H9 (cell line): ENCODE measurements around the gene CPNE7. TPM values are rescaled to one million over a fixed set of nuclear protein-coding genes. Genes with fewer than 3 reads are reported as not detected.

Experiments used
- DNase-seq: peaks from one replicate; pipeline ENCODE4 v3.0.0-alpha.2; 2017
- H2AFZ ChIP-seq: one replicate; pipeline ENCODE4 v1.6.1; 2013; ENCODE audit warnings: mild to moderate bottlenecking, low read length, control low read depth, moderate library complexity
- H2AK5ac ChIP-seq: 2 replicates; pipeline ENCODE4 v1.6.1; 2013; ENCODE audit warnings: low read length, control low read depth, mixed read lengths; ENCODE audit not compliant: insufficient read length
- H2BK120ac ChIP-seq: one replicate; pipeline ENCODE4 v1.6.1; 2013; ENCODE audit warnings: low read depth, mild to moderate bottlenecking, low read length, control low read depth, inconsistent platforms; ENCODE audit not compliant: poor library complexity, severe bottlenecking
- H2BK12ac ChIP-seq: 2 replicates; pipeline ENCODE4 v1.6.1; 2013; ENCODE audit warnings: low read length, control low read depth, mixed read lengths, low read depth; ENCODE audit not compliant: insufficient read length
- H2BK15ac ChIP-seq: 2 replicates; pipeline ENCODE4 v1.6.1; 2013; ENCODE audit warnings: low read depth, low read length, control low read depth
- H2BK20ac ChIP-seq: one replicate; pipeline ENCODE4 v1.6.1; 2013; ENCODE audit warnings: low read depth, mild to moderate bottlenecking, low read length, control low read depth, inconsistent platforms; ENCODE audit not compliant: poor library complexity, severe bottlenecking
- H2BK5ac ChIP-seq: 2 replicates; pipeline ENCODE4 v1.6.1; 2013; ENCODE audit warnings: low read length, control low read depth, mixed read lengths; ENCODE audit not compliant: insufficient read length
- H3K14ac ChIP-seq: 2 replicates; pipeline ENCODE4 v1.6.1; 2013; ENCODE audit warnings: low read length, control low read depth; ENCODE audit not compliant: insufficient read depth
- H3K18ac ChIP-seq: 2 replicates; pipeline ENCODE4 v1.6.1; 2013; ENCODE audit warnings: low read depth, mild to moderate bottlenecking, mixed read lengths, low read length, control low read depth; ENCODE audit not compliant: insufficient read length
- H3K23ac ChIP-seq: 2 replicates; pipeline ENCODE4 v1.6.1; 2013; ENCODE audit warnings: low read length, control low read depth, mixed read lengths, low read depth; ENCODE audit not compliant: insufficient read length
- H3K23me2 ChIP-seq: 2 replicates; pipeline ENCODE4 v1.6.1; 2013; ENCODE audit warnings: low read depth, mild to moderate bottlenecking, mixed read lengths, low read length, control low read depth; ENCODE audit not compliant: insufficient read length, poor library complexity, severe bottlenecking
- H3K27ac ChIP-seq: 2 replicates; pipeline ENCODE4 v1.5.1; 2013; ENCODE audit warnings: low read length, control low read depth, mixed read lengths, low read depth; ENCODE audit not compliant: insufficient read length
- H3K27me3 ChIP-seq: 2 replicates; pipeline ENCODE4 v1.6.1; 2013; ENCODE audit warnings: low read length, control low read depth, inconsistent platforms; ENCODE audit not compliant: insufficient read depth
- H3K4ac ChIP-seq: 2 replicates; pipeline ENCODE4 v1.6.1; 2013; ENCODE audit warnings: low read depth, mild to moderate bottlenecking, control low read depth, inconsistent platforms, low read length, moderate library complexity
- H3K4me1 ChIP-seq: 2 replicates; pipeline ENCODE4 v1.6.1; 2013; ENCODE audit warnings: low read length, control low read depth, inconsistent platforms; ENCODE audit not compliant: insufficient read depth
- H3K4me2 ChIP-seq: 2 replicates; pipeline ENCODE4 v1.6.1; 2013; ENCODE audit warnings: low read length, control low read depth, mixed read lengths; ENCODE audit not compliant: insufficient read length, insufficient read depth
- H3K56ac ChIP-seq: 2 replicates; pipeline ENCODE4 v1.6.1; 2013; ENCODE audit warnings: low read depth, mild to moderate bottlenecking, mixed read lengths, low read length, control low read depth; ENCODE audit not compliant: insufficient read length
- H3K79me1 ChIP-seq: 2 replicates; pipeline ENCODE4 v1.6.1; 2013; ENCODE audit warnings: low read depth, mild to moderate bottlenecking, moderate library complexity, low read length, control low read depth, inconsistent platforms; ENCODE audit not compliant: insufficient read depth, poor library complexity, severe bottlenecking
- H3K79me2 ChIP-seq: 2 replicates; pipeline ENCODE4 v1.6.1; 2013; ENCODE audit warnings: low read length, control low read depth, inconsistent platforms; ENCODE audit not compliant: insufficient read depth
- H3K9ac ChIP-seq: 2 replicates; pipeline ENCODE4 v1.6.1; 2013; ENCODE audit warnings: low read length, control low read depth, mixed read lengths; ENCODE audit not compliant: insufficient read length; ENCODE audit errors: extremely low read depth
- H3K9me3 ChIP-seq: one replicate; pipeline ENCODE4 v1.6.1; 2013; ENCODE audit warnings: low read depth, low read length, inconsistent platforms; ENCODE audit not compliant: control insufficient read depth
- H3T11ph ChIP-seq: one replicate; pipeline ENCODE4 v1.6.1; 2013; ENCODE audit warnings: mild to moderate bottlenecking, low read length, control low read depth, inconsistent platforms
- H4K20me1 ChIP-seq: one replicate; pipeline ENCODE4 v1.6.1; 2013; ENCODE audit not compliant: control insufficient read depth, insufficient read length, insufficient read depth
- H4K5ac ChIP-seq: 2 replicates; pipeline ENCODE4 v1.6.1; 2013; ENCODE audit warnings: low read depth, mild to moderate bottlenecking, mixed read lengths, low read length, control low read depth; ENCODE audit not compliant: insufficient read length
- H4K8ac ChIP-seq: replicated peaks from 2 replicates; pipeline ENCODE4 v1.6.1; 2013; ENCODE audit warnings: low read length, control low read depth, mixed read lengths, low read depth; ENCODE audit not compliant: insufficient read length
- H4K91ac ChIP-seq: 2 replicates; pipeline ENCODE4 v1.6.1; 2013; ENCODE audit warnings: low read depth, mild to moderate bottlenecking, moderate library complexity, mixed read lengths, low read length, control low read depth; ENCODE audit not compliant: insufficient read length
- H3K27ac Mint-ChIP-seq, 3 experiments: 2 replicates in 2 of 3; 3 replicates in 1 of 3; pipeline ENCODE4 v1.8.0; 2020 to 2021; ENCODE audit warnings: mixed read lengths in 3 of 3, mild to moderate bottlenecking in 1 of 3, moderate library complexity in 1 of 3
- H3K27me3 Mint-ChIP-seq: 2 replicates; pipeline ENCODE4 v1.8.0; 2021; ENCODE audit warnings: low read depth, mild to moderate bottlenecking, moderate library complexity, mixed read lengths
- H3K36me3 Mint-ChIP-seq, 3 experiments: 2 replicates in 2 of 3; 3 replicates in 1 of 3; pipeline ENCODE4 v1.8.0; 2020 to 2021; ENCODE audit warnings: low read depth in 3 of 3, mixed read lengths in 3 of 3; ENCODE audit not compliant: insufficient read depth in 1 of 3
- H3K4me1 Mint-ChIP-seq, 2 experiments: 2 replicates each; pipeline ENCODE4 v1.8.0; 2020; ENCODE audit warnings: mixed read lengths in 2 of 2
- H3K4me3 Mint-ChIP-seq, 2 experiments: 2 replicates in 1 of 2; 3 replicates in 1 of 2; pipeline ENCODE4 v1.8.0; 2020 to 2021; ENCODE audit warnings: mild to moderate bottlenecking in 2 of 2, mixed read lengths in 2 of 2, moderate library complexity in 1 of 2
- H3K9me3 Mint-ChIP-seq, 2 experiments: 2 replicates in 1 of 2; 3 replicates in 1 of 2; pipeline ENCODE4 v1.8.0; 2020; ENCODE audit warnings: mild to moderate bottlenecking in 2 of 2, mixed read lengths in 2 of 2, moderate library complexity in 1 of 2
- CTCF ChIP-seq: fragments of 200-600 bp; sonication (generic); conservative IDR thresholded peaks from 3 replicates; pipeline ENCODE4 v1.8.0; 2021; ENCODE audit warnings: antibody characterized with exemption, mild to moderate bottlenecking
- WGBS: extraction: QIAGEN DNeasy Blood & Tissue Kit; methylation state at CpG from one replicate; pipeline ENCODE4 v1.1.7; 2013; ENCODE audit warnings: missing lambda C conversion rate, low lambda C conversion rate, mixed read lengths; ENCODE audit not compliant: insufficient read length; ENCODE audit errors: extremely low coverage; 5-methylcytosine and 5-hydroxymethylcytosine counted together
- total RNA-seq: library from RNA; stranded (reverse); gene quantifications from 2 replicates; pipeline ENCODE4 v1.2.1, GENCODE V29; 2021

CPNE7 gene
- total RNA-seq, 1 experiment from 2014 or later: 23.4 TPM

- H3K4me1 Mint-ChIP-seq: peaks cover 6 to 19% of the 10 kb centered on the region in 2 experiments
- no peaks in the 10 kb centered on the region; the same call in 1 of the 2 replicates for H3K27me3 Mint-ChIP-seq
- Histone ChIP-seq H3K56ac (no peak overlapping the region), H3K79me2 (no peaks in the 10 kb centered on the region), H2BK15ac (no peak overlapping the region), H3K14ac (no peak overlapping the region), H2BK120ac (no peak overlapping the region), H3K4ac (no peak overlapping the region), H3K23ac (no peak overlapping the region), H3K79me1 (no peaks in the 10 kb centered on the region), H3K23me2 (no peaks in the 10 kb centered on the region), H2BK12ac (no peak overlapping the region), H3K27me3 (no peaks in the 10 kb centered on the region), H3K9ac (no peak overlapping the region), H4K91ac (no peak overlapping the region), H3K4me1 (no peaks in the 10 kb centered on the region; the same call in 1 of the 2 replicates), H3K4me2 (no peak overlapping the region), H3K27ac (no peak overlapping the region), H2AK5ac (no peak overlapping the region), H3K18ac (no peak overlapping the region), H3K9me3 (no peaks in the 10 kb centered on the region), H2BK5ac (no peak overlapping the region), H4K8ac (no peak overlapping the region), H4K20me1 (no peaks in the 10 kb centered on the region), H2AFZ (no peak overlapping the region), H2BK20ac (no peak overlapping the region), H4K5ac (no peak overlapping the region), H3T11ph (no peak overlapping the region)
- no CpG with 5 or more reads among the region's 22 CpGs for WGBS
- H3K4me3 Mint-ChIP-seq: no peak overlapping the region; a peak in 2 of 5 replicates
- TF ChIP-seq CTCF: no peak
- peaks cover 0 to 5% (median 3%) of the 10 kb centered on the region in 3 experiments; a peak in 3 of 7 replicates for H3K36me3 Mint-ChIP-seq
- no peak overlapping the region for H3K27ac Mint-ChIP-seq
- DNase-seq: no peak
- peaks cover 0 to 2% of the 10 kb centered on the region in 2 experiments; a peak in 1 of 5 replicates for H3K9me3 Mint-ChIP-seq
Observed at GRCh38 chr16:89613954-89614459, 38.4 kb downstream of the CPNE7 start.
